ENCODE data around the gene RALGAPA2. TPM values are rescaled to one million over a fixed set of nuclear protein-coding genes. Genes with fewer than 3 reads are reported as not detected.

RALGAPA2 gene
- total RNA-seq, 4 donors from 2014 or later = 89.7 to 126 (median 97.8) TPM

- Histone ChIP-seq H3K36me3 (no peaks in the 10 kb centered on the region), H3K27me3 (peaks cover 6% of the 10 kb centered on the region), H3K9me3 (no peaks in the 10 kb centered on the region), H3K4me3 (replicated peaks in 1 of 3) (no peak overlapping the region), H3K27ac (no peak overlapping the region), H3K4me1 (no peaks in the 10 kb centered on the region)
- intact Hi-C loops (cut with DNase I) = no loop called here
- DNase-seq = no peak
- WGBS, 2 donors = 71 to 77% methylated on average over 8 of the region's 8 CpGs
- TF ChIP-seq, protein P1, sequence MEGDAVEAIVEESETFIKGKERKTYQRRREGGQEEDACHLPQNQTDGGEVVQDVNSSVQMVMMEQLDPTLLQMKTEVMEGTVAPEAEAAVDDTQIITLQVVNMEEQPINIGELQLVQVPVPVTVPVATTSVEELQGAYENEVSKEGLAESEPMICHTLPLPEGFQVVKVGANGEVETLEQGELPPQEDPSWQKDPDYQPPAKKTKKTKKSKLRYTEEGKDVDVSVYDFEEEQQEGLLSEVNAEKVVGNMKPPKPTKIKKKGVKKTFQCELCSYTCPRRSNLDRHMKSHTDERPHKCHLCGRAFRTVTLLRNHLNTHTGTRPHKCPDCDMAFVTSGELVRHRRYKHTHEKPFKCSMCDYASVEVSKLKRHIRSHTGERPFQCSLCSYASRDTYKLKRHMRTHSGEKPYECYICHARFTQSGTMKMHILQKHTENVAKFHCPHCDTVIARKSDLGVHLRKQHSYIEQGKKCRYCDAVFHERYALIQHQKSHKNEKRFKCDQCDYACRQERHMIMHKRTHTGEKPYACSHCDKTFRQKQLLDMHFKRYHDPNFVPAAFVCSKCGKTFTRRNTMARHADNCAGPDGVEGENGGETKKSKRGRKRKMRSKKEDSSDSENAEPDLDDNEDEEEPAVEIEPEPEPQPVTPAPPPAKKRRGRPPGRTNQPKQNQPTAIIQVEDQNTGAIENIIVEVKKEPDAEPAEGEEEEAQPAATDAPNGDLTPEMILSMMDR (IDR thresholded peaks at IDR 0.05) = no peak
- no peak for TF ChIP-seq POLR2A (IDR thresholded peaks at IDR 0.05)
Observed at GRCh38 chr20:20375862-20376261, 336.6 kb downstream of the RALGAPA2 start.

- H3K36me3 ChIP-seq = no peaks in the 10 kb centered on the region
- 60 to 66% methylated on average over 10 to 17 of the region's 17 CpGs for WGBS, 2 donors
- no peak overlapping the region for H3K4me3 ChIP-seq (replicated peaks in 1 of 3)
- H3K27me3 ChIP-seq = peaks cover 11% of the 10 kb centered on the region
- no peak for DNase-seq
- peaks cover 7 to 12% of the 10 kb centered on the region in 2 donors for H3K4me1 ChIP-seq
- intact Hi-C loops (cut with DNase I) = no loop called here
- H3K27ac ChIP-seq = no peak overlapping the region
- no peaks in the 10 kb centered on the region for H3K9me3 ChIP-seq
- TF ChIP-seq, protein P1 (IDR thresholded peaks at IDR 0.05) = no peak
- TF ChIP-seq POLR2A (IDR thresholded peaks at IDR 0.05) = no peak
Observed at GRCh38 chr20:20373091-20373571, 339.3 kb downstream of the RALGAPA2 start.

DNA sequence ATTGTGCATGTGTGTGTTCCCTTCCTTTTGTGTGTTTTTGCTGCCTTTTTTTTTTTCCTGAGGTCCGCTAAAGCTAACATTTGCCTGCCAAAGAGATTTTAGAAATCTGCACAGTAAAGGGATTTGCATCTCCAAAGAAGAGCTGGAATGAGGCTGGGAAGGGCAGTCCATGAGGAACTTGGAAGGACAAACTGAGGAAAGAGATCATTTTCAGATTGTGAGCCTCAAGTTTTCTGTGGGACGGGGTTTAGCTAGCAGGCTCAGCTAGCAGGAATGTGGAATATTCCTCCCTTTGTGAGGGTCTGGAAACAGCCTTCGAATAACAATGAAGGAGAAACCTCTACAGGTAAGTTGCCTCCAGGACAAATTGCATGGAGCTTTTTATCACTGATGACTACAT is 340.8 kb downstream of the RALGAPA2 start:
- Histone ChIP-seq H3K4me3 (replicated peaks in 1 of 3) (no peak overlapping the region), H3K4me1 (peaks cover 12 to 26% of the 10 kb centered on the region in 2 donors), H3K9me3 (no peaks in the 10 kb centered on the region), H3K36me3 (no peaks in the 10 kb centered on the region), H3K27me3 (peaks cover 19% of the 10 kb centered on the region), H3K27ac (no peak overlapping the region)
- DNase-seq = no peak
- intact Hi-C loops (cut with DNase I) = no loop called here
- TF ChIP-seq POLR2A (IDR thresholded peaks at IDR 0.05) = no peak
- TF ChIP-seq, protein P1 (IDR thresholded peaks at IDR 0.05) = no peak
- WGBS, 2 donors = 26 to 29% methylated on average over 3 of the region's 3 CpGs

DNA sequence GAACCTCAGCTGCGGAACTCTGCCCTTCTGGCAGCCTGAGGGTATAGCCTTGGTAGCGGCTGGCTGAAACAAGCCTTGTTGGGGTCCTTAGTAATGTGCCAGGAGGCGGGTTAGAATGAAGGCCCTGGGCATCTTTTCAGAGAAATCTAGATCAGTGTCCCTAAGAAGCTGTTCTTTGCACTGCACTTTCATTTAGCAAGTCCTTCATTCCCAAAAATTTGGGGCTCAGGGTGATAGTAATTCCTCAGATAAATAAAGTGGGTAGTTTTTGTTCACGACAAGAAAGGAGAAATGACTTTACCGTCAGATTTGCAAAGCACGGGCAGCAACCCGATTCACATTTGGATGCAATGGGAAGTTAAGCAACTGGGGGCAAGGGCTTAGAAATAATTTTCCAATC is 341.4 kb downstream of the RALGAPA2 start:
- Histone ChIP-seq H3K4me1 (peaks cover 12 to 29% of the 10 kb centered on the region in 2 donors), H3K27ac (no peak overlapping the region), H3K27me3 (peaks cover 20% of the 10 kb centered on the region), H3K9me3 (no peaks in the 10 kb centered on the region), H3K36me3 (no peaks in the 10 kb centered on the region), H3K4me3 (replicated peaks in 1 of 3) (no peak overlapping the region)
- 27 to 30% methylated on average over 7 of the region's 7 CpGs for WGBS, 2 donors
- no peak for TF ChIP-seq POLR2A (IDR thresholded peaks at IDR 0.05)
- TF ChIP-seq, protein P1 (IDR thresholded peaks at IDR 0.05) = no peak
- intact Hi-C loops (cut with DNase I) = no loop called here
- no peak for DNase-seq

- no peak for TF ChIP-seq POLR2A (IDR thresholded peaks at IDR 0.05)
- TF ChIP-seq, protein P1 (IDR thresholded peaks at IDR 0.05) = no peak
- Histone ChIP-seq H3K36me3 (no peaks in the 10 kb centered on the region), H3K27me3 (peaks cover 29% of the 10 kb centered on the region), H3K9me3 (no peaks in the 10 kb centered on the region), H3K4me3 (replicated peaks in 1 of 3) (no peak overlapping the region), H3K4me1 (peaks cover 12 to 33% of the 10 kb centered on the region in 2 donors), H3K27ac (no peak overlapping the region)
- WGBS, 2 donors = 14 to 15% methylated on average over 10 of the region's 10 CpGs
- intact Hi-C loops (cut with DNase I) = no loop called here
- no peak for DNase-seq
Observed at GRCh38 chr20:20370094-20370575, 342.3 kb downstream of the RALGAPA2 start.

All from thyroid gland (tissue), 4 donors.